ENCODE measurements around the gene DGKE. TPM values are rescaled to one million over a fixed set of nuclear protein-coding genes. Genes with fewer than 3 reads are reported as not detected.
A peak's percentile ranks its signal among the peaks of the same experiment; 100 is the strongest.

Gene DGKE
- total RNA-seq, 1 donor from 2014 or later, result 33.6 TPM

GRCh38 chr17:56806949-56807348 lies 27.0 kb upstream of the DGKE start:
- DNase-seq, result no peak
- no peaks in the 10 kb centered on the region for H3K9me3 Mint-ChIP-seq
- intact Hi-C loops (cut with micrococcal nuclease), result no loop called here
- no peak overlapping the region for H3K27ac Mint-ChIP-seq
- H3K36me3 Mint-ChIP-seq (ENCODE audit: low read depth), result no peaks in the 10 kb centered on the region
- H3K27me3 Mint-ChIP-seq, result no peaks in the 10 kb centered on the region
- H3K4me3 Mint-ChIP-seq, result no peak overlapping the region
- peaks cover 5% of the 10 kb centered on the region for H3K4me1 Mint-ChIP-seq

- Mint-ChIP-seq H3K4me1 (peaks cover 5% of the 10 kb centered on the region), H3K4me3 (no peak overlapping the region), H3K36me3 (ENCODE audit: low read depth) (no peaks in the 10 kb centered on the region), H3K9me3 (no peaks in the 10 kb centered on the region), H3K27me3 (no peaks in the 10 kb centered on the region), H3K27ac (no peak overlapping the region)
- intact Hi-C loops (cut with micrococcal nuclease), result no loop called here
- no peak for DNase-seq
Measured at GRCh38 chr17:56807723-56808122, 26.2 kb upstream of the DGKE start.

- Mint-ChIP-seq H3K36me3 (ENCODE audit: low read depth) (no peaks in the 10 kb centered on the region), H3K27me3 (no peaks in the 10 kb centered on the region), H3K4me1 (peaks cover 5% of the 10 kb centered on the region), H3K9me3 (no peaks in the 10 kb centered on the region), H3K4me3 (no peak overlapping the region), H3K27ac (no peak overlapping the region)
- intact Hi-C loops (cut with micrococcal nuclease), result no loop called here
- DNase-seq, result no peak
Measured at GRCh38 chr17:56808503-56808902, 25.4 kb upstream of the DGKE start.

GRCh38 chr17:56809106-56809819 lies 24.7 kb upstream of the DGKE start:
- DNase-seq, result no peak
- intact Hi-C loops (cut with micrococcal nuclease), result no loop called here

GRCh38 chr17:56809820-56810179 lies 24.2 kb upstream of the DGKE start:
- H3K27ac Mint-ChIP-seq, result no peak overlapping the region

More at GRCh38 chr17:56809106-56809819, 24.7 kb upstream of the DGKE start:
- Mint-ChIP-seq H3K36me3 (ENCODE audit: low read depth) (no peaks in the 10 kb centered on the region), H3K27ac (no peak overlapping the region), H3K27me3 (no peaks in the 10 kb centered on the region), H3K4me1 (peaks cover 5% of the 10 kb centered on the region), H3K9me3 (no peaks in the 10 kb centered on the region), H3K4me3 (no peak overlapping the region)

GRCh38 chr17:56810343-56810742 lies 23.6 kb upstream of the DGKE start:
- no peak for DNase-seq
- Mint-ChIP-seq H3K27me3 (no peaks in the 10 kb centered on the region), H3K36me3 (ENCODE audit: low read depth) (no peaks in the 10 kb centered on the region), H3K4me1 (peaks cover 5% of the 10 kb centered on the region), H3K9me3 (no peaks in the 10 kb centered on the region), H3K27ac (no peak overlapping the region), H3K4me3 (no peak overlapping the region)
- intact Hi-C loops (cut with micrococcal nuclease), result no loop called here

More at GRCh38 chr17:56809820-56810179, 24.2 kb upstream of the DGKE start:
- Mint-ChIP-seq H3K27me3 (no peaks in the 10 kb centered on the region), H3K9me3 (no peaks in the 10 kb centered on the region), H3K4me3 (no peak overlapping the region), H3K4me1 (peaks cover 5% of the 10 kb centered on the region), H3K36me3 (ENCODE audit: low read depth) (no peaks in the 10 kb centered on the region)
- intact Hi-C loops (cut with micrococcal nuclease), result no loop called here
- DNase-seq, result no peak

- intact Hi-C loops (cut with micrococcal nuclease), result no loop called here
- Mint-ChIP-seq H3K27ac (no peak overlapping the region), H3K36me3 (ENCODE audit: low read depth) (no peaks in the 10 kb centered on the region), H3K4me1 (peaks cover 5% of the 10 kb centered on the region), H3K27me3 (no peaks in the 10 kb centered on the region), H3K9me3 (no peaks in the 10 kb centered on the region), H3K4me3 (no peak overlapping the region)
- DNase-seq, result no peak
Measured at GRCh38 chr17:56810891-56811775, 22.8 kb upstream of the DGKE start.

- intact Hi-C loops (cut with micrococcal nuclease), result no loop called here
- Mint-ChIP-seq H3K4me1 (no peaks in the 10 kb centered on the region), H3K27me3 (no peaks in the 10 kb centered on the region), H3K27ac (no peak overlapping the region), H3K4me3 (no peak overlapping the region), H3K9me3 (no peaks in the 10 kb centered on the region), H3K36me3 (ENCODE audit: low read depth) (no peaks in the 10 kb centered on the region)
- no peak for DNase-seq
Measured at GRCh38 chr17:56812901-56813388, 21.0 kb upstream of the DGKE start.

- Mint-ChIP-seq H3K9me3 (no peaks in the 10 kb centered on the region), H3K4me3 (no peak overlapping the region), H3K27ac (no peak overlapping the region), H3K36me3 (ENCODE audit: low read depth) (peaks cover 2% of the 10 kb centered on the region), H3K27me3 (no peaks in the 10 kb centered on the region), H3K4me1 (peaks cover 7% of the 10 kb centered on the region)
- intact Hi-C loops (cut with micrococcal nuclease), result no loop called here
- no peak for DNase-seq
Measured at GRCh38 chr17:56815711-56816110, 18.2 kb upstream of the DGKE start.

GRCh38 chr17:56817066-56817465 lies 16.9 kb upstream of the DGKE start:
- peaks cover 2% of the 10 kb centered on the region for H3K36me3 Mint-ChIP-seq (ENCODE audit: low read depth)
- no peaks in the 10 kb centered on the region for H3K9me3 Mint-ChIP-seq
- intact Hi-C loops (cut with micrococcal nuclease), result no loop called here
- H3K4me3 Mint-ChIP-seq, result no peak overlapping the region
- no peak overlapping the region for H3K27ac Mint-ChIP-seq
- H3K4me1 Mint-ChIP-seq, result peaks cover 9% of the 10 kb centered on the region
- no peak for DNase-seq
- no peaks in the 10 kb centered on the region for H3K27me3 Mint-ChIP-seq

- Mint-ChIP-seq H3K9me3 (no peaks in the 10 kb centered on the region), H3K4me3 (no peak overlapping the region), H3K36me3 (ENCODE audit: low read depth) (peaks cover 2% of the 10 kb centered on the region), H3K27me3 (no peaks in the 10 kb centered on the region), H3K27ac (no peak overlapping the region), H3K4me1 (peaks cover 9% of the 10 kb centered on the region)
- no peak for DNase-seq
- intact Hi-C loops (cut with micrococcal nuclease), result loop anchor here (1.0 to 2.0 kb wide), 2 partner anchors 14 to 121 kb away; partner anchors contain the start of gene C17orf67
Measured at GRCh38 chr17:56819030-56819429, 14.9 kb upstream of the DGKE start.

GRCh38 chr17:56819431-56820145 lies 14.4 kb upstream of the DGKE start:
- H3K27ac Mint-ChIP-seq, result peak overlapping the region; percentile 44
- H3K4me1 Mint-ChIP-seq, result peaks cover 9% of the 10 kb centered on the region
- H3K27me3 Mint-ChIP-seq, result no peaks in the 10 kb centered on the region
- peaks cover 2% of the 10 kb centered on the region for H3K36me3 Mint-ChIP-seq (ENCODE audit: low read depth)
- DNase-seq, result peak; percentile 93
- no peak overlapping the region for H3K4me3 Mint-ChIP-seq
- no peaks in the 10 kb centered on the region for H3K9me3 Mint-ChIP-seq
- intact Hi-C loops (cut with micrococcal nuclease), result loop anchor here (1.0 to 2.0 kb wide), 2 partner anchors 13 to 121 kb away; partner anchors contain the start of gene C17orf67

GRCh38 chr17:56820207-56820606 lies 13.7 kb upstream of the DGKE start:
- H3K36me3 Mint-ChIP-seq (ENCODE audit: low read depth), result peaks cover 2% of the 10 kb centered on the region
- peak; percentile 52 for DNase-seq
- H3K27ac Mint-ChIP-seq, result no peak overlapping the region
- intact Hi-C loops (cut with micrococcal nuclease), result no loop called here
- no peaks in the 10 kb centered on the region for H3K9me3 Mint-ChIP-seq
- no peak overlapping the region for H3K4me3 Mint-ChIP-seq
- H3K27me3 Mint-ChIP-seq, result no peaks in the 10 kb centered on the region
- peaks cover 9% of the 10 kb centered on the region for H3K4me1 Mint-ChIP-seq
